SK-N-SH (cell line): ENCODE data around the gene PRRX2.

Experiments used
- CTCF ChIP-seq: fragments of 200-600 bp; sonication (generic); IDR thresholded peaks from 2 replicates; pipeline ENCODE4 v1.6.1; 2017; ENCODE audit warnings: antibody characterized with exemption, mild to moderate bottlenecking, moderate library complexity
- ELF1 ChIP-seq: IDR thresholded peaks from 2 replicates; pipeline ENCODE4 v1.4.0; 2012
- FOSL2 ChIP-seq: IDR thresholded peaks from 2 replicates; pipeline ENCODE4 v1.4.0; 2012; ENCODE audit warnings: low read depth, mild to moderate bottlenecking, moderate library complexity, borderline replicate concordance
- MAX ChIP-seq: IDR thresholded peaks from 2 replicates; pipeline ENCODE4 v1.4.0; 2012; ENCODE audit warnings: low read depth
- NFIC ChIP-seq: IDR thresholded peaks from 2 replicates; pipeline ENCODE4 v1.4.0; 2012; ENCODE audit warnings: borderline replicate concordance

- TF ChIP-seq CTCF (no peak), MAX (no peak), NFIC (no peak), ELF1 (no peak), FOSL2 (no peak)
These were observed 8.2 kb downstream of the PRRX2 start for GRCh38 chr9:129673602-129674001.
